ENCODE results near the gene S100A9. TPM values are rescaled to one million over a fixed set of nuclear protein-coding genes. Genes with fewer than 3 reads are reported as not detected.

S100A9 gene
- total RNA-seq, 1 donor from 2014 or later, result 0.51 TPM

- no peak overlapping the region for H3K4me3 Mint-ChIP-seq (ENCODE audit: unreplicated experiment)
- DNase-seq (ENCODE audit: low spot score), result peak; percentile 64
- H3K27me3 Mint-ChIP-seq (ENCODE audit: unreplicated experiment), result peaks cover 3% of the 10 kb centered on the region
- H3K9me3 Mint-ChIP-seq (ENCODE audit: unreplicated experiment), result no peaks in the 10 kb centered on the region
- no peaks in the 10 kb centered on the region for H3K36me3 Mint-ChIP-seq (ENCODE audit: low read depth, unreplicated experiment)
- TF ChIP-seq CTCF (IDR thresholded peaks at IDR 0.05; ENCODE audit: unreplicated experiment), result peak; percentile 89
- H3K4me1 Mint-ChIP-seq (ENCODE audit: unreplicated experiment), result peaks cover 34% of the 10 kb centered on the region
- H3K27ac Mint-ChIP-seq (ENCODE audit: unreplicated experiment), result no peak overlapping the region
Measured at GRCh38 chr1:153352523-153352922, 5.1 kb upstream of the S100A9 start.

GRCh38 chr1:153353226-153353947 lies 4.3 kb upstream of the S100A9 start:
- Mint-ChIP-seq H3K4me1 (ENCODE audit: unreplicated experiment) (peaks cover 40% of the 10 kb centered on the region), H3K36me3 (ENCODE audit: low read depth, unreplicated experiment) (no peaks in the 10 kb centered on the region), H3K4me3 (ENCODE audit: unreplicated experiment) (no peak overlapping the region), H3K9me3 (ENCODE audit: unreplicated experiment) (no peaks in the 10 kb centered on the region), H3K27me3 (ENCODE audit: unreplicated experiment) (peaks cover 3% of the 10 kb centered on the region), H3K27ac (ENCODE audit: unreplicated experiment) (no peak overlapping the region)
- peak; percentile 50 for DNase-seq (ENCODE audit: low spot score)
- no peak for TF ChIP-seq CTCF (IDR thresholded peaks at IDR 0.05; ENCODE audit: unreplicated experiment)

GRCh38 chr1:153354515-153355193 lies 3.0 kb upstream of the S100A9 start:
- Mint-ChIP-seq H3K27me3 (ENCODE audit: unreplicated experiment) (peaks cover 2% of the 10 kb centered on the region), H3K9me3 (ENCODE audit: unreplicated experiment) (no peaks in the 10 kb centered on the region), H3K4me1 (ENCODE audit: unreplicated experiment) (peaks cover 38% of the 10 kb centered on the region), H3K4me3 (ENCODE audit: unreplicated experiment) (no peak overlapping the region), H3K36me3 (ENCODE audit: low read depth, unreplicated experiment) (no peaks in the 10 kb centered on the region), H3K27ac (ENCODE audit: unreplicated experiment) (no peak overlapping the region)
- TF ChIP-seq CTCF (IDR thresholded peaks at IDR 0.05; ENCODE audit: unreplicated experiment), result no peak
- no peak for DNase-seq (ENCODE audit: low spot score)

GRCh38 chr1:153355445-153356071 lies 2.1 kb upstream of the S100A9 start:
- no peak for TF ChIP-seq CTCF (IDR thresholded peaks at IDR 0.05; ENCODE audit: unreplicated experiment)
- Mint-ChIP-seq H3K4me3 (ENCODE audit: unreplicated experiment) (no peak overlapping the region), H3K36me3 (ENCODE audit: low read depth, unreplicated experiment) (no peaks in the 10 kb centered on the region), H3K4me1 (ENCODE audit: unreplicated experiment) (peaks cover 35% of the 10 kb centered on the region), H3K9me3 (ENCODE audit: unreplicated experiment) (no peaks in the 10 kb centered on the region), H3K27ac (ENCODE audit: unreplicated experiment) (no peak overlapping the region), H3K27me3 (ENCODE audit: unreplicated experiment) (peaks cover 2% of the 10 kb centered on the region)
- peak; percentile 65 for DNase-seq (ENCODE audit: low spot score)
